Measurements from ENCODE around the gene FRK.
"Not testable (repeated sequence)": the region's sequence is repeated elsewhere in the genome, so short reads cannot be mapped to it uniquely, and the experiment has no call there.

The FRK gene

DNA sequence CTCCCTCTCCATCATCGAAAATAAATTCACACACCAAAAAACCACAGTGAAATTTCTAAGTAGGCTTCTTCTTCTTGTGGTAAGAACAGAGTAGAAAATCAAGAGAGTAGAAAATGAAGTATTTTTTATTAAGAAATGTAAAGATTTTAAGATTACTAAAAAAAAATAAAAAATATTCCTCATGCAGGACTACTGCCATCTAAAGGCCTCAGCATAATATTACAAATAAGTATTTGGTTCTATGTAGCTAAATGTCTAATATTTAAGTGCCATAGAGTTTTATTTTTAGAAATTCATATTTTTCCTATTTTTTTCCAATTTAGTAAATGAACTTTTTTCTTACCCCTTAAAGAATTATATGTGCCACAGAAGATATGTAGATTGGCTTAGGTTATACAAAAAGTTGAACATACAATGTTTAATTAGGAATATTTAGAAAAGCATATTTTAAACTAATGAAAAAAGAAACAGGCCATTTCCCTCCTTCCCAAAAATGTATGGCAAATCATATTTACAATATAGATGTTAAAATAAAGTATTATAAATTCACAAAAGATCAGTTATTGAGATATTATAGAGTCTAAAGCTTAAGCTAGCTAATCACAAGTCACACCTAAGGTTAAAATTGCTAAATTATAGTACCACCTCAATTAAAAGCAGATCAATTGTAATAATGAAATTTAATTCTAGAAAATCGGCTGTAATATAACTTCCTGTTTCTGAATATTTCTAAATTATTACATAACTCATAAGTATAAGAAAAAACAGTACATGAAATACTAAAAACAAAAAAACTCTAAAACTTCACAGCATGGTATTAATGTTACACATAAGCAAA, 36.5 kb upstream of the FRK start:
- FAIRE-seq: no peak
- no peak for TF ChIP-seq POLR2AphosphoS5 (IDR thresholded peaks at IDR 0.05; ENCODE audit: low read depth, low read length)
- no peak for TF ChIP-seq POLR2A (IDR thresholded peaks at IDR 0.05; ENCODE audit: low read depth, low read length)
- TF ChIP-seq TAF1 (IDR thresholded peaks at IDR 0.05; ENCODE audit: borderline replicate concordance, low read depth, low read length): no peak
- no peak for DNase-seq (ENCODE audit: insufficient read length)

- not testable (repeated sequence) for DNase-seq (ENCODE audit: insufficient read length); FAIRE-seq
These were observed 35.5 kb upstream of the FRK start for GRCh38 chr6:116096048-116096759.

- DNase-seq (ENCODE audit: insufficient read length) (no peak), FAIRE-seq (no peak)
- TF ChIP-seq POLR2A (IDR thresholded peaks at IDR 0.05; ENCODE audit: low read depth, low read length): no peak
- no peak for TF ChIP-seq TAF1 (IDR thresholded peaks at IDR 0.05; ENCODE audit: borderline replicate concordance, low read depth, low read length)
- no peak for TF ChIP-seq POLR2AphosphoS5 (IDR thresholded peaks at IDR 0.05; ENCODE audit: low read depth, low read length)
These were observed 33.4 kb upstream of the FRK start for GRCh38 chr6:116094041-116094440.

GRCh38 chr6:116090251-116090650, 29.6 kb upstream of the FRK start:
- DNase-seq (ENCODE audit: insufficient read length): no peak
- FAIRE-seq: peak; percentile 95
- TF ChIP-seq POLR2A (IDR thresholded peaks at IDR 0.05; ENCODE audit: low read depth, low read length): no peak
- TF ChIP-seq POLR2AphosphoS5 (IDR thresholded peaks at IDR 0.05; ENCODE audit: low read depth, low read length): no peak
- TF ChIP-seq TAF1 (IDR thresholded peaks at IDR 0.05; ENCODE audit: borderline replicate concordance, low read depth, low read length): no peak

DNA sequence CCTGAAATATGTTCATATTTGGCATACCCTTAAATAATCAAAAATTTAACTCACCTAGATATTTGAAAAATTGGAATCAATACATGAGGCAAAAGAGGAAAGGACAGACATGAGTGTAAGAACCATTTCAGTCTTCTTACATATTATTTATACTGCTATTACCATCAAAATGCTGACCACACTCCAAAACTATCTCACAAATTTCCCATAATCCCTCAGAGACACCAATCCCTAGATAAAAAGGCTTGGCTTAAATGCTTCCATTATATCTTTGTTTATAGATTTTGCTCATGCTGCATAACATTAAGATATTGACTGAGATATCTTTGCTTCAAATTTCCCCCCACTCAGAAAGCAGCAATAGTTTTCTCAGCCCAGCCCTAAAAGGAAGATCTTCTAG, 28.3 kb upstream of the FRK start:
- DNase-seq (ENCODE audit: insufficient read length) (no peak), FAIRE-seq (no peak)
- TF ChIP-seq POLR2A (IDR thresholded peaks at IDR 0.05; ENCODE audit: low read depth, low read length) (no peak), POLR2AphosphoS5 (IDR thresholded peaks at IDR 0.05; ENCODE audit: low read depth, low read length) (no peak), TAF1 (IDR thresholded peaks at IDR 0.05; ENCODE audit: borderline replicate concordance, low read depth, low read length) (no peak)

DNA sequence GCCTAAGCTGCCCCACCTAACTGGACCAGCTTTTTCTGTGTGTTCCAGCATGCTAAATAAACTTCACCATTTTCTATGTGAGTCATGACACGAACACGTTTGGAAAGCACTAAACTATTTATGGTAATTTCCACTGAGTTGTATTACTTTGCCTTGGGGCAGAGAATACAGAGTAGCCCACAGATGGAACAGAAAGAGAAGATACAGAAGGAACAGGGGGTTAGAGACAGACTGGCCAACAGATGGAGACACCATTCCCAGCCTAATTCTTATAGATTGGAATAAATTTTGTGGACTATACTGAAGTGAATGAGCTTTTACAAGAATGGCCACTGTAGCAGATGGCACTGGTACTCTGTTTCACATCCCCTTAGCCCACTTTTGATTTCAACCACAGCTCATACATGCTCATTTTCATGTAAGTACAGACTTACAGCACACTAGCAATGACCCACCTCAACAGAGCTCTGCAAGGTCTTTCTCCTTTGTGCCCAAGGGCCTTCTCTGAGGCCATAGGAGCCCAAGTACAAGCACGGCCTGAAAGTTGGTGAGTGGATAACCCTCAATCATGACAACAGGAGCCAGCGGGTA, 26.8 kb upstream of the FRK start:
- TF ChIP-seq TAF1 (IDR thresholded peaks at IDR 0.05; ENCODE audit: borderline replicate concordance, low read depth, low read length) (no peak), POLR2A (IDR thresholded peaks at IDR 0.05; ENCODE audit: low read depth, low read length) (0 out of 2 replicates have a peak, but pooled peaks have one; percentile 31)
- DNase-seq (ENCODE audit: insufficient read length): no peak
- FAIRE-seq: peak; percentile 89

DNA sequence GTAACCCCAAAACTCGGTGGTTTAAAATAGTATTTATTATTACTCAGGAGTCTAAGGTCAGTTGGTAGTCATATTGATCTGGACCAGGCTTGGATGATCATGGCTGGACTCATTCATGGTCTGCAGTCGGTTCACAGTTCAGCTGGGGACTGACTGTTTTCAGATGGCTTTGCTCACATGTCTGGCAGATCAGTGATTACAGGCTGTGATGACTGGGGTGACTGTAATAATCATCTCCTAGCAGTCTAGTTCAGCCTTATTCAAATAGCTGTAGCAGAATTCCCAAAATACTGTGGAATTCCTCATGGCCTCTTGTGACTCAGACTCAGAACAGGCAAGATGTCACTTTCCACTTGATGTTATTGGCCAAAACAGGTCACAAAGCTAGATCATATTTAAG, 23.6 kb upstream of the FRK start:
- no peak for TF ChIP-seq POLR2AphosphoS5 (IDR thresholded peaks at IDR 0.05; ENCODE audit: low read depth, low read length)
- TF ChIP-seq TAF1 (IDR thresholded peaks at IDR 0.05; ENCODE audit: borderline replicate concordance, low read depth, low read length): no peak
- TF ChIP-seq POLR2A (IDR thresholded peaks at IDR 0.05; ENCODE audit: low read depth, low read length): no peak
- DNase-seq (ENCODE audit: insufficient read length) (no peak), FAIRE-seq (peak; percentile 42)

- FAIRE-seq (no peak), DNase-seq (ENCODE audit: insufficient read length) (no peak)
- no peak for TF ChIP-seq POLR2A (IDR thresholded peaks at IDR 0.05; ENCODE audit: low read depth, low read length)
- no peak for TF ChIP-seq POLR2AphosphoS5 (IDR thresholded peaks at IDR 0.05; ENCODE audit: low read depth, low read length)
- no peak for TF ChIP-seq TAF1 (IDR thresholded peaks at IDR 0.05; ENCODE audit: borderline replicate concordance, low read depth, low read length)
These were observed 22.4 kb upstream of the FRK start for GRCh38 chr6:116083052-116083451.

DNA sequence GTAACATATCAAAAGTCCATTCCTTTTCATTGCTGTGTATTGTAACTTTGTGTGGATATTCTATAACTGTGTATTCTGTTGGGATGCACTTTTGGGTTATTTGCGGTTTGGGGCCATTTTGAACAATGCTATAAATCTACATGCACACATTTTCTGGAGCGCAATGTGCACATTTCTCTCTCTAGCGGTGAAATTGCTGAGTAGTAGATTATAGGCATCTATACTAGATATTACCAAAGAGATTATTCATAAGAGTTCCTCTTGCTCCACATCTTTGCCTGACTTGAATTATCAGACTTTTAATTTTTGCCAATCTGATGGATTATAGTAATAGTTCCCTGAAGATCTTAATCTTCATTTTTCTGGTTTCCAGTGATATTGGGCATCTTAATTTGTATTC, 18.3 kb upstream of the FRK start:
- FAIRE-seq (no peak), DNase-seq (ENCODE audit: insufficient read length) (no peak)
- TF ChIP-seq POLR2AphosphoS5 (IDR thresholded peaks at IDR 0.05; ENCODE audit: low read depth, low read length) (no peak), TAF1 (IDR thresholded peaks at IDR 0.05; ENCODE audit: borderline replicate concordance, low read depth, low read length) (no peak), POLR2A (IDR thresholded peaks at IDR 0.05; ENCODE audit: low read depth, low read length) (no peak)

DNA sequence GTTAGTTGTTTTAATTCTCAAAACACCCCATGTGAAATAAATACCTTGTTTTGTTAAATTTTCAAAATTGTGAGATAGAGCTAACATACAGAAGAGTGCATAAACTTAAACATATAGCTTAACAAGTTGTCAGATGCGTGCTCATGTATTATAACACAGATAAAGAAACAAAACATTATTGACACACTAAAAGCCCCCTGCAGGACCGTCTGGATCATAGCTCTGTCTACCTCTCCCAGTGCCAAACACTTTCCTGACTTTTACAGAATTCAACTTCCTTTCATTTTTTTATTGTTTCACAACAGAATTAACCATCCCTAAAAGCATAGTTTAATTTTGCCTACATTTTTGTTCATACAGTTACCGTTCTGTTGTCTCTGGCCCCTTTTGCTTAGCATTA, 17.8 kb upstream of the FRK start:
- no peak for TF ChIP-seq POLR2AphosphoS5 (IDR thresholded peaks at IDR 0.05; ENCODE audit: low read depth, low read length)
- no peak for DNase-seq (ENCODE audit: insufficient read length)
- no peak for FAIRE-seq

- no peak for TF ChIP-seq TAF1 (IDR thresholded peaks at IDR 0.05; ENCODE audit: borderline replicate concordance, low read depth, low read length)
- no peak for TF ChIP-seq POLR2A (IDR thresholded peaks at IDR 0.05; ENCODE audit: low read depth, low read length)
- TF ChIP-seq POLR2AphosphoS5 (IDR thresholded peaks at IDR 0.05; ENCODE audit: low read depth, low read length): no peak
- DNase-seq (ENCODE audit: insufficient read length) (no peak), FAIRE-seq (no peak)
These were observed 14.2 kb upstream of the FRK start for GRCh38 chr6:116074732-116075390.

Data from GM12892 (cell line).